Inferior parietal cortex (tissue), 1 donor: Measurements from ENCODE around the gene MAP3K21.

ENCODE experiments used
- DNase-seq: peaks from one replicate; pipeline ENCODE4 v3.0.0-alpha.2; 2016; ENCODE audit errors: extremely low spot score

MAP3K21 gene

GRCh38 chr1:233327651-233328141 is at the start of gene MAP3K21:
MAP3K21 (plus strand) TSS chr1:233327724; CDS start chr1:233328029, 305 bp downstream.
- no peak for DNase-seq

- DNase-seq: no peak
Measured at GRCh38 chr1:233278631-233279030, 48.9 kb upstream of the MAP3K21 start.

DNA sequence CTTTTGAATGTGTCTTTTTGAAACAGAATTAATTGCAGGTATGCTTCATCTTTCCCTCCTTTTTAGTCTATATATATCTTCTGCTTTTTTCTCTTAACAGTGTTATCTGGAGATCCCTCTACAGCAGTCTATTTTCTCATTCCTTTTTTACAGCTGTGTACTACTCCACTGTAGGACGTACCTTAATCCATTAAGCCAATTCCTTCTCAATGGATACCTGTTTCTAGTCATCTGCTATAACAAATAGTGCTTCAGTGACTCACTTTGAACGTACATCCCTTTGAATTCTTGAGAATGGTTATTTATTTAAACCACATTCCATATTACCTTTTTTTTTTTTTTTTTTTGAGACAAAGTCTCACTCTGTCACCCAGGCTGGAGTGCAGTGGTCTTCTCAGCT is 47.6 kb upstream of the MAP3K21 start:
- DNase-seq: no peak

GRCh38 chr1:233281711-233282581 is 45.6 kb upstream of the MAP3K21 start:
- DNase-seq: no peak

- no peak for DNase-seq
Measured at GRCh38 chr1:233282582-233282886, 45.0 kb upstream of the MAP3K21 start.

- no peak for DNase-seq
Measured at GRCh38 chr1:233289676-233290075, 37.8 kb upstream of the MAP3K21 start.

DNA sequence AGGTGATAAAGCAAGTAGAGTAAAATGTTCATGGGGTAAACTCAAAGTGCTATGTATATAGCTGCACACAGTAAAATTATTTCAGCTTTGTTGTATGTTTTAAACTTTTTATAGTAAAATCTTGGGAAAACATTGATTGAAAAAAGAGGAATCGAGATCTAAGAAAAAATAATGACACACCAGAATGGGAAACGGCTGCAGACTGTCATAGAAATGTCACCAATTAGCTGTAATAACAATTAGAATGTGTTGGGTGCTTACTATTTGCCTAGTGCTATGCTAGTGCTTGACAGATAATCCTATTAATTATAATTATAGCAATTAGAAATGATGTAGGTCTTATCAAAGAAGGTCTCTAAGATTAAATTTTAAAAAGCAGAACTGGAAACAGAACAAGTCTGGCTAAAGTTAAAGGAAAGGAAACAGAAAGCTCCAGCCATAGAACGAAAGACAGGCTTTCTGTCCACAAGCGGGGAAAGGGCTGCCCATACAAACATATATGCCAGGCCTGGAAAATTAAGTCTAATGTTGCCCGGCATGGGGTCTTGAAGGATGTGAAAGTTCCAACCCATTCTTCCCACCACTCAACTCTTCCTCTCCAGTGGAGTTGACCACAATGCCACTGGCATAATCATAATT is 37.0 kb upstream of the MAP3K21 start:
- no peak for DNase-seq

DNA sequence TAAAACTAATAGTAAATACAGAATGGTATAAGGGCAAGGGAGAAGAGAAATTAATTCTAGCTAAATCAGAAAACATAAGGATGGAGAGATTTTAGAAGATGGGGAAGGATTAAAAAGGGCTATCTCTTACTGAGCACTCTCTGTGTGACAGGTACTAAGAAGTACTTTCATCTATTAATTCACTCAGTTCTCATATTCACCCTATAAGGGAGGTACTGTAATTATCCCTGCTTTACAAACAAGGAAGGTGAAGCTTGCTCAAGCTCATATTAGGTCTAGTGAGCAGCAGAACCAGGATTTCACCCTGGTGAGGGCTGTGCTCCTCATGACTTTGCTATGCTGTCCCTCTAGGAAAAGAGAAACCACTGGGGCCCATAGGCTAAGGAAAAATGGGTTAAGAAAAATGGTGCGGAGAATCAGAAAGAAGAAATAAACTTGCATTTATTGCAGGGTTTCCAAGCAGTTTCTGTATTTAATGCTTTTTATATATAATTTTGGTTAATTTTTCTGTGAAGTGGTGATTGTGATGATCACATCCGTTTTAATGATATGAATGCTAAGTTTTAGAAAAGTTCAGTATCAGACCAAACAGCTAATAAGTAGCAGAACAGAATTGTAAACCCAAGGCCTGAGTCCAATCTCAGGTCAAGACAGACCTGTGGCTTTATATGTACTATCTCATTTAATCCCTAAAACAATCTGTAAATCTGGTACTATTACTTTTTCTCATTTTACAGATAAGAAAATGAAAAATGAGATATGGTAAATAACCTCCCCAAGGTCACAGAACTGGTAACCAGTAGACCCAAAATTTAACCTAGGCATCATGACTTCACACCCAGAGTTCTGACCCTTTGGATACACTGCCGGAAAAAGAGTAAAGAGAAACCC is 33.7 kb upstream of the MAP3K21 start:
- no peak for DNase-seq

- DNase-seq: no peak
Measured at GRCh38 chr1:233294913-233295236, 32.6 kb upstream of the MAP3K21 start.

- DNase-seq: peak; percentile 46
Measured at GRCh38 chr1:233295237-233295974, 32.1 kb upstream of the MAP3K21 start, which contains the start of gene PCNX2. PCNX2 (minus strand) TSS chr1:233295725; CDS start chr1:233295478, 247 bp downstream.

- no peak for DNase-seq
Measured at GRCh38 chr1:233295975-233296322, 31.6 kb upstream of the MAP3K21 start.

DNA sequence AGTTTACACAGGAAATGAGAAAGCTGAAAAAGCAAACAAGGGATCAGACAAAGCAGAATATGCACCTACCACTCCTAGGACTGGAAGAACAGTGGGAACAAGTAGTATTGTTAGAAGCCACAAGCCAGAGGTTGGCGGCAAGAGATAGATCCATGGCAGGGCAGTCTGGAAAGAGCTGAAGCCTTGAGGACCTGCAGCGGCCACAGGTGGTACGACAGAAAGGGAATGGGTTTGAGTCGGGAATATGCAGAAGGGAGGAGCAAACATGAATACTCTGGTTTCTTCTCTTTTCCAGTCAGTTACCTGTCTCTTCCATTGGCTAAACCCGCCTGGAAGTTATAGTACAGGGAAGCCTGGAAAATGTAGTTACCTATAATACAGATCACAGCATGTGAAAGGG is 28.1 kb upstream of the MAP3K21 start:
- no peak for DNase-seq

DNA sequence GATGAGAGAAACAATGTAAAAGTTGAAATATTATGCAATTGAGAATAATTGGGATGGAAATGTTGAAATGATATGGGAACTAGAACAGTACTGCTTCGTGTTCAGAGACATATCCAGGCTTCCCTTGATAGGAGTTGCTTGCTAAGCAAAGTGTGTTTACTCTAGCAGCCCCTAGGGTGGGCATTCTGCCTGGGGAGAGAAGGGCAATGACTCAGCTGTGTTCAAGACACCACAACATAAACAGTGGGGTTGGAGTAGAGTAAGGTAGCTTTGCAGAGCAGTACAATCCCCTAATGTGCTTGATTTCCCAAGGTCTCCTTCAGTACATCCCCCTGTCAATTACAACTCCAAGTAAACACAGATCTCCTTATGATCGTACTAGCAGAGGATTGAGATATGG is 27.2 kb upstream of the MAP3K21 start:
- DNase-seq: no peak

- DNase-seq: peak; percentile 63
Measured at GRCh38 chr1:233304489-233305102, 22.9 kb upstream of the MAP3K21 start.

DNA sequence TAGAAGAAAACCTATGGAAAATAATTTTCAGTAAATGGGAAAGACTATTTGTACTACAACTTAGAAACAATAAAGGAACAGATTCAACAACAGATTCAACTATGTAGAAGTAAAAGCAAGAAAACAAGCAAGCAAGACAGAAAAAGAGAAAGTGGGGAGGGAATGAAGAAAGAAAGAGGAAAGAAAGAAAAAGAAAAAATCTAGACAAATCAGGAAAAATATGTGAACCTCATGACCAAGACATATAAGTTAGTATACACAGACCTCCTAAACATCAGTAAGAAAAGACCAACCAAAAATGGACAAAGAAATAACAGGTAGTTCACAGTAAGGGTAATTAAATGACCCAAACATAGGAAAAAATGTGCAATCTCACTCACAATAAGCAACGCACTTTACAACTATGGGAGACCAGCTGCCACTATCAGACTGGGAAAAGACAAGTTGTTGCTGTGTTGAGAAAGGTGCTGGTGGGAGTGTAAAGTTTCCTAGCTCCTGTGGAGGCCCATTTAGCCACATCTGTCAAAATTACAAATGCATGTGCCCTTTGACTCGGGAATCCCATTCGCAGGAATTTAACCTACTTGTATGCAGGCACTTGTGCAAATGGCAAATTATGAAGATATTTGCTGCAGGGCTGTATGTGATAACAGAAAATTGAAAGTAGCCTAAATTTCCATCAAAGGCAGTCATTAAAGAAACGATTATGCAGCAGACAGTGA is 13.9 kb upstream of the MAP3K21 start:
- no peak for DNase-seq

GRCh38 chr1:233315718-233316301 is 11.7 kb upstream of the MAP3K21 start:
- no peak for DNase-seq

GRCh38 chr1:233316473-233316872 is 11.1 kb upstream of the MAP3K21 start:
- no peak for DNase-seq

DNA sequence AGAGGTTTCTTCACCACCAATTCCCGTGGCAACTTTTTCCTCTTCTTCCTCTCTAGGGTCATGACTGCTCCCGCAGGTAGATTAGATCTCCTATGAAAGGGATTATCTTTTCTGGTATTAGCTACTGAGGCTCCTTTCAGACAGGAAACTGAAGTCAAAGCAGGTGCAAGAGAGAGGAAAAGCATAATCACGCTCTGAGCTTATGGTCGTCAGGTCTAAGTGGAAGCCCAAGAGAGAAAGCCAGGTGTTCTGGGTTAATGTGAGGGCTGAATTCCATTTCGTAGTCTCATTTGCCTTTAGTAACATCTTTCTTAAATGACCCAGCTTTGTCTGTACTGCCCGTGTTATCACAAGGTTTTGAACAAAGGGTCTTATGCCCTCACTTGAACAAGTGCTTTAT is 8.3 kb upstream of the MAP3K21 start:
- DNase-seq: no peak

DNA sequence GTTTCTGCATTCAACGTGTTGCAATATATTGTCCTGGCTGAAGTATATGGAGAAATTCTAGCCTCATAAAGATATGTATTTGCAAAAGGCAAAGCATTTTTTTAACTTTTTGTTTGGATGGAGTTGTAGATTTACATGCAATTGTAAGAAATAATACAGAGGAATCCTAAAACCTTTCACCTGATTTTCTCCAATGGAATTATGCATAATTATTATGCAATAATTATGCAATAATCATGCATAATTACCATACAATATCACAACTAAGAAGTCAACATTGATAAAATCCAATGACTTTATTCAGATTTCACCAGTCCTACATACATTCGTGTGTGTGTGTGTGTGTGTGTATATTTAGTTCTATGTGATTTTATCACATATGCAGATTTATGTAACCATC is 7.5 kb upstream of the MAP3K21 start:
- no peak for DNase-seq

- DNase-seq: no peak
Measured at GRCh38 chr1:233323718-233324117, 3.8 kb upstream of the MAP3K21 start.
